ENCODE data around the gene AS3MT.

- TF ChIP-seq, protein P1, sequence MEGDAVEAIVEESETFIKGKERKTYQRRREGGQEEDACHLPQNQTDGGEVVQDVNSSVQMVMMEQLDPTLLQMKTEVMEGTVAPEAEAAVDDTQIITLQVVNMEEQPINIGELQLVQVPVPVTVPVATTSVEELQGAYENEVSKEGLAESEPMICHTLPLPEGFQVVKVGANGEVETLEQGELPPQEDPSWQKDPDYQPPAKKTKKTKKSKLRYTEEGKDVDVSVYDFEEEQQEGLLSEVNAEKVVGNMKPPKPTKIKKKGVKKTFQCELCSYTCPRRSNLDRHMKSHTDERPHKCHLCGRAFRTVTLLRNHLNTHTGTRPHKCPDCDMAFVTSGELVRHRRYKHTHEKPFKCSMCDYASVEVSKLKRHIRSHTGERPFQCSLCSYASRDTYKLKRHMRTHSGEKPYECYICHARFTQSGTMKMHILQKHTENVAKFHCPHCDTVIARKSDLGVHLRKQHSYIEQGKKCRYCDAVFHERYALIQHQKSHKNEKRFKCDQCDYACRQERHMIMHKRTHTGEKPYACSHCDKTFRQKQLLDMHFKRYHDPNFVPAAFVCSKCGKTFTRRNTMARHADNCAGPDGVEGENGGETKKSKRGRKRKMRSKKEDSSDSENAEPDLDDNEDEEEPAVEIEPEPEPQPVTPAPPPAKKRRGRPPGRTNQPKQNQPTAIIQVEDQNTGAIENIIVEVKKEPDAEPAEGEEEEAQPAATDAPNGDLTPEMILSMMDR (IDR thresholded peaks at IDR 0.05; ENCODE audit: insufficient read depth, low read depth, low read length): no peak
- no peak for TF ChIP-seq EZH2 (IDR thresholded peaks at IDR 0.05; ENCODE audit: insufficient read depth, low read length)
Measured at GRCh38 chr10:102904346-102904745, 35.1 kb downstream of the AS3MT start.

Measured in astrocyte (in vitro differentiated cells and primary cell).